NCI-H2107 (cell line): ENCODE results near the gene TOPAZ1.
"Not testable (repeated sequence)": the region's sequence is repeated elsewhere in the genome, so short reads cannot be mapped to it uniquely, and the experiment has no call there.

ENCODE experiments used
- DNase-seq: peaks from one replicate; lab custom pipeline; 2025; lab: John Stamatoyannopoulos, UW

The TOPAZ1 gene

GRCh38 chr3:44334326-44334725, 92.6 kb downstream of the TOPAZ1 start:
- DNase-seq: no peak

- no peak for DNase-seq
Observed at GRCh38 chr3:44337248-44337785, 95.6 kb downstream of the TOPAZ1 start.

- DNase-seq: peak; percentile 84
Observed at GRCh38 chr3:44338010-44338827, 96.5 kb downstream of the TOPAZ1 start, which contains the start of gene TCAIM. TCAIM (plus strand) TSS chr3:44338766; CDS start chr3:44354783, 16,017 bp downstream.

- no peak for DNase-seq
Observed at GRCh38 chr3:44338828-44339127, 97.1 kb downstream of the TOPAZ1 start.

GRCh38 chr3:44339181-44340057, 97.7 kb downstream of the TOPAZ1 start:
- no peak for DNase-seq

GRCh38 chr3:44340058-44340395, 98.3 kb downstream of the TOPAZ1 start:
- DNase-seq: no peak

GRCh38 chr3:44342176-44342790, 100.6 kb downstream of the TOPAZ1 start:
- no peak for DNase-seq

GRCh38 chr3:44343421-44343820, 101.7 kb downstream of the TOPAZ1 start:
- DNase-seq: no peak

- DNase-seq: not testable (repeated sequence)
Observed at GRCh38 chr3:44346590-44346989, 104.9 kb downstream of the TOPAZ1 start.

GRCh38 chr3:44348993-44349392, 107.3 kb downstream of the TOPAZ1 start:
- DNase-seq: no peak

GRCh38 chr3:44353355-44353924, 111.8 kb downstream of the TOPAZ1 start:
- no peak for DNase-seq

- DNase-seq: peak; percentile 1
Observed at GRCh38 chr3:44355362-44356033, 113.8 kb downstream of the TOPAZ1 start.

GRCh38 chr3:44359146-44359751, 117.6 kb downstream of the TOPAZ1 start:
- DNase-seq: no peak

GRCh38 chr3:44363591-44363990, 121.9 kb downstream of the TOPAZ1 start:
- no peak for DNase-seq

- no peak for DNase-seq
Observed at GRCh38 chr3:44365952-44366351, 124.3 kb downstream of the TOPAZ1 start.

GRCh38 chr3:44375450-44375849, 133.8 kb downstream of the TOPAZ1 start:
- no peak for DNase-seq
